SK-N-MC (cell line): ENCODE data around the gene PCGF1.

ENCODE experiments used
- EZH2 ChIP-seq: fragments of 200-600 bp; sonication (generic); IDR thresholded peaks from one replicate; pipeline ENCODE4 v1.6.1; 2017; ENCODE audit warnings: antibody characterized with exemption
- FOXP2 ChIP-seq: optimal IDR thresholded peaks from 2 replicates; pipeline ENCODE3; 2011; ENCODE audit warnings: mild to moderate bottlenecking, moderate library complexity; ENCODE audit not compliant: insufficient read depth; ENCODE audit errors: extremely low read length, control extremely low read depth
- POLR2AphosphoS5 ChIP-seq: IDR thresholded peaks from 2 replicates; pipeline ENCODE4 v1.6.1; 2012; ENCODE audit warnings: mild to moderate bottlenecking, low read depth, low read length, borderline replicate concordance

DNA sequence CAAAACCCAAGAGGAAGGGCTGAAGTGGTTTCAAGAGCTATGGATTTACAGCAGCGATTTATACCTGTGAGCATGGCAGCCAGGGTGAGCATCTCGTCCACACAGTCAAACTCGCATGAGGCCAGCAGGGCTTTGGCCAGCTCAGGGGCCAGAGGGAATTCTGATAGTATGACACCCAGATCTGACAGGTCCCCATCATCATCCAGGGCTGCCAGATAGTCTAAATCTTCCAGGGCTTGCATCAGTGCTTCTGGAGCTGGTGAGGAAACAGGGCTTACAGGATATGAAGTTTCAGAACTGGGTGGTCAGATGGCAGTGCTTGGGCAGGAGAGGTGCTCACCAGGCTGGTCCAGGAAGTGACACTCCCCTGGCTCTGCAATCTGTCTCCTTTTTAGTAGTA is 15.0 kb upstream of the PCGF1 start:
- TF ChIP-seq POLR2AphosphoS5 (no peak), EZH2 (no peak), FOXP2 (no peak)
